Brain microvascular endothelial cell (primary cell): ENCODE measurements around the gene CDC42SE2.

ENCODE experiments used
- DNase-seq: peaks from one replicate; pipeline ENCODE4 v3.0.0-alpha.2; 2020
- H3K27ac ChIP-seq: fragments of 250-450 bp; sonication (Bioruptor Pico); 2 replicates; pipeline ENCODE4 v1.5.1; 2020; ENCODE audit warnings: mild to moderate bottlenecking, moderate library complexity
- H3K27me3 ChIP-seq: fragments of 250-450 bp; sonication (Bioruptor Pico); replicated peaks from 2 replicates; pipeline ENCODE4 v1.5.1; 2020; ENCODE audit warnings: mild to moderate bottlenecking
- H3K36me3 ChIP-seq: fragments of 250-450 bp; sonication (Bioruptor Pico); replicated peaks from 2 replicates; pipeline ENCODE4 v1.5.1; 2020; ENCODE audit warnings: mild to moderate bottlenecking
- H3K4me3 ChIP-seq: 2 replicates; pipeline ENCODE4 v1.5.1; 2011; ENCODE audit warnings: low read depth, mild to moderate bottlenecking, control low read depth, low read length, moderate library complexity
- in situ Hi-C: cut with HindIII; loops from 2 replicates; pipeline ENCODE4 v1.10.0; 2017; ENCODE audit warnings: low sequenced_read_pairs, low pct_ligation_motif_present
- TF ChIP-seq, protein P1 (sequence below): IDR thresholded peaks from 2 replicates; pipeline ENCODE4 v1.5.1; 2011; ENCODE audit warnings: low read depth, mild to moderate bottlenecking, moderate library complexity, low read length, control low read depth, inconsistent platforms; ENCODE audit errors: missing control alignments

Gene CDC42SE2

DNA sequence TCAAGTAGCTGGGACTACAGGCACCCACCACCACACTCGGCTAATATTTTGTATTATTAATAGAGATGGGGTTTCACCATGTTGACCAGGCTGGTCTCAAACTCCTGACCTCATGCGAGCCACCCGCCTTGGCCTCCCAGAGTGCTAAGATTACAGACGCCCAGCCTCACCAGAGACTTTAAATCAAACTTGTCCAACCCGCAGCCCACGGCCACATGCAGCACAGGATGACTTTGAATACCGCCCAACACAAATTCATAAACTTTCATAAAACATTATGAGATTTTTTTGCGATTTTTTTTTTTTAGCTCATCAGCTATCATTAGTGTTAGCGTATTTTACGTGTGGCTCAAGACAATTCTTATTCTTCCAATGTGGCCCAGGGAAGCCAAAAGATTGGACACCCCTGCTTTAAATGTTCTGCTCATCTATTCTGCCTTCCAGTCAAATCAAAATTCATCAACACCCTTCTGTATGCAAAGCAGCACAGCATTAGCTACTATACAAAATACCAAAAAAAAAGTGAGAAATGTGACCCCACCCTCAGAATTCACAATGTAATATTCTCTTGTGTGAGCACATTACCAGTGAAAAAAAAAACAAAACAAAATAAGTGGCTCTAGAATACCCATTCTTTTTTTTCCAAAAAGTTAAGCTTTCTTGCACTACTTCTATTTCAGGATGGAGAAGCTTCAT, 42.7 kb upstream of the CDC42SE2 start:
- TF ChIP-seq, protein P1, sequence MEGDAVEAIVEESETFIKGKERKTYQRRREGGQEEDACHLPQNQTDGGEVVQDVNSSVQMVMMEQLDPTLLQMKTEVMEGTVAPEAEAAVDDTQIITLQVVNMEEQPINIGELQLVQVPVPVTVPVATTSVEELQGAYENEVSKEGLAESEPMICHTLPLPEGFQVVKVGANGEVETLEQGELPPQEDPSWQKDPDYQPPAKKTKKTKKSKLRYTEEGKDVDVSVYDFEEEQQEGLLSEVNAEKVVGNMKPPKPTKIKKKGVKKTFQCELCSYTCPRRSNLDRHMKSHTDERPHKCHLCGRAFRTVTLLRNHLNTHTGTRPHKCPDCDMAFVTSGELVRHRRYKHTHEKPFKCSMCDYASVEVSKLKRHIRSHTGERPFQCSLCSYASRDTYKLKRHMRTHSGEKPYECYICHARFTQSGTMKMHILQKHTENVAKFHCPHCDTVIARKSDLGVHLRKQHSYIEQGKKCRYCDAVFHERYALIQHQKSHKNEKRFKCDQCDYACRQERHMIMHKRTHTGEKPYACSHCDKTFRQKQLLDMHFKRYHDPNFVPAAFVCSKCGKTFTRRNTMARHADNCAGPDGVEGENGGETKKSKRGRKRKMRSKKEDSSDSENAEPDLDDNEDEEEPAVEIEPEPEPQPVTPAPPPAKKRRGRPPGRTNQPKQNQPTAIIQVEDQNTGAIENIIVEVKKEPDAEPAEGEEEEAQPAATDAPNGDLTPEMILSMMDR: no peak
- DNase-seq: no peak
- no peaks in the 10 kb centered on the region for H3K36me3 ChIP-seq
- H3K27ac ChIP-seq: no peak overlapping the region
- in situ Hi-C loops: no loop called here
- H3K27me3 ChIP-seq: no peaks in the 10 kb centered on the region
- no peak overlapping the region for H3K4me3 ChIP-seq

DNA sequence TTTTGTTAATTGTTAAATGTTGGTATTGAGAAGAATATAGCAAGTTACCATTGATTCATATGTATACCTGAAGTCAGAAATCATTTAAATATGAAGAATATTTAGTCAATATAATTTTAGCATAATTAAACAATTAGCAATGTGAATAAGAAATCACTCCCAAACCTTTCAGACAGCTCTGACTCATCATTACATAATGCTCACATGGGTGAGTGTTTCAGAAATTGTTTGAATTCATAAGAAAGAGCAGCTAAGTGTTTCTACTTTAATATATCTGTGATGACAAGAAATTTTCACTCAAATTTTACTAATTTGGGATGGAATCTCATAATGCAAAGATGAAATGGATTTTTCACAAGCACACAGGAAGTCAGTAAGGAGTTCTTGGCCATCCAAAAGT, 42.0 kb upstream of the CDC42SE2 start:
- TF ChIP-seq, protein P1: no peak
- peak; percentile 25 for DNase-seq
- H3K27me3 ChIP-seq: no peaks in the 10 kb centered on the region
- H3K36me3 ChIP-seq: no peaks in the 10 kb centered on the region
- H3K27ac ChIP-seq: no peak overlapping the region
- in situ Hi-C loops: no loop called here
- H3K4me3 ChIP-seq: no peak overlapping the region

DNA sequence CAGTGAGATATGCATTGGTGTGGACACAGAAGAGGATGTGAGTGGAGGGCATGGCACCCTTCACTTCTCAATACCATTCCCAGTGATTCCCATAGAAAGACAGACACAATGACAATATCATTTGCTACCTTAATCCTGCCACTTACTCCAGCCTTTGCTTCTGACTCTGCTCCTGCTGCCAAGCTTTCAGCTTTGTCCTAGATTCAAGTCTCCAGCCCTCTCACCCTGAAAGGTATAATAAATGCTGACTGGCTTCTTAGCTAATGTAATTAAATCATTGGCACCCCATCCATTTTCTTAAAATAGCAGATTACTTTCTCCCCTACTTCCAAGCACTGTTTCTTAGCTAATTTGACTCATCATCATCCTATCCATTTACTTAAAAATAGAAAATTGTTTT, 41.1 kb upstream of the CDC42SE2 start:
- Histone ChIP-seq H3K4me3 (no peak overlapping the region), H3K27me3 (no peaks in the 10 kb centered on the region), H3K27ac (no peak overlapping the region), H3K36me3 (no peaks in the 10 kb centered on the region)
- in situ Hi-C loops: no loop called here
- no peak for DNase-seq
- TF ChIP-seq, protein P1: no peak

DNA sequence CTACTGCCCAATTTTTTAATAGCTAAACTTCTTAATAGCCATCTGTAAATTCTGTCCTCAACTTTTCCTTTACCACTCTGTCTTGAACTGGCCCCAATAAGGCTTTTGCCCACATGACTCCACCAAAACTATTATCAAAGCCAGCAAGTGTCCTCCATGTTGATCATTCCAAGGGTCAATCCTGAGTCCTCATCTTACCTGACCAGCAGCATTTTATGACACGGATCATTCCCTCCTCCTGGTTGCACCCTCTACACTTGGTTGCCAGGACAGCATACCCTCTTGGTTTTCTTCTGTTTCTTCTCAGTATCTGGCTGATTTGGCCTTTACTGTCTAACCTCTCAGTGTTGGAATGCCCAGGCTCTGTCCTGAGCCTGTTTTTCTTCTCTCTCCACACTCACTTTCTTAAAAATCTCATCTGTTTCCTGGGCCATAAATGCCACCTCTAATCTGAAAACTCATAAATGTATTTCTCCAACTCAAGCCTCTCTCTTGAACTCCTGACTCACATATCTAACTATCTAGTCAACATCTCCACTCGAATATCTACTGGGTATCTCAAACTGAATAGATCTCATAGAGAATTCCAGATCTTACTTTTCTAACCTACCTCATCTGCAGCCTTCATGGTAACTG, 40.0 kb upstream of the CDC42SE2 start:
- H3K4me3 ChIP-seq: no peak overlapping the region
- H3K27me3 ChIP-seq: no peaks in the 10 kb centered on the region
- TF ChIP-seq, protein P1: no peak
- no peak overlapping the region for H3K27ac ChIP-seq
- no peak for DNase-seq
- in situ Hi-C loops: no loop called here
- H3K36me3 ChIP-seq: no peaks in the 10 kb centered on the region

DNA sequence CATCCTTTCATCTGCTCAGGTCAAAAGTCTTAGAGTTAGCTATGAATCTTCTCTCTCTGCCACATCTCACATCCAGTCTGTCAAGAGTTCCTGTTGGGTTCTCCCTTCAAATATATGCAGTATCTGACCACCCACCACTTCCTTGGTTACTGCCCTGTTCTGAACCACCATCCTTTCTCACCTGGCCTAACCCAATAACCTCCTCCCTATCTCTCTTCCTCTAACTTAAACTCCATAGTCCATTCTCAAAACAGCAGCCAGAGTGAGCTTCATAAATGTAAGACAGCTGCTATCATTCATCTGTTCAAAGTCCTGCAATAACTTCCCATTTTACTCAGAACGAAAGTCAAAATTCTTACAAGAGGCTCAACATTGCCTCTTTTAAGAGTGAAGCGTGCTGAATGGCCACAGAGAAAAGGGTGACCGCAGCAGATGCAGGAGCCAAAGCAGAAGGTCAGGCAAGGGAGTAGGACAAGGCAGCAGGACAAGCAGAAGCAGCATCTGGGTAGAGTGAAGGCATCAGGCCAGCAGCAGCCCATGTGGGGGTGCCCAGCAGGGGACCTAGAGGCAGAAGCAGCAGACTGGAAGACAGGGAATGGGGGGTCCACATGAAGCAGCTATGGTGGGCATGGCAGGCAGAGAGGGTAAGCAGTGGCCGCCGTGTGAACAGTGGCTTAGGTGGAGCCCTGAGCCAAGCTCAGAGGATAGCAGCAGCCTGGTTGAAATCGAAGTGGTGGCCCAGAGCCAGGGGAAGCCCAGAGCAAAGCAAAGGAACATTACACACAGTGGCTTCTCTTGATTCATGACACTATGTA, 39.3 kb upstream of the CDC42SE2 start:
- no peak for DNase-seq
- H3K27me3 ChIP-seq: no peaks in the 10 kb centered on the region
- TF ChIP-seq, protein P1: no peak
- H3K4me3 ChIP-seq: no peak overlapping the region
- in situ Hi-C loops: no loop called here
- no peaks in the 10 kb centered on the region for H3K36me3 ChIP-seq
- no peak overlapping the region for H3K27ac ChIP-seq
